H1 (cell line): Measurements from ENCODE around the gene BTBD9.

Source experiments
- ASH2L ChIP-seq: fragments of 200-600, 300-600 bp; sonication (generic); IDR thresholded peaks from one replicate; pipeline ENCODE4 v1.7.1; 2017; ENCODE audit warnings: low read length
- BCL11A ChIP-seq, 2 experiments: IDR thresholded peaks; one replicate each; pipeline ENCODE4 v1.6.1; 2011; ENCODE audit warnings: low read depth in 2 of 2, low read length in 2 of 2, mild to moderate bottlenecking in 2 of 2
- EZH2 ChIP-seq: fragments of 200-600 bp; sonication (generic); IDR thresholded peaks from 2 replicates; pipeline ENCODE4 v1.7.1; 2012; ENCODE audit warnings: low read depth, mild to moderate bottlenecking, moderate library complexity, low read length, inconsistent platforms; ENCODE audit not compliant: severe bottlenecking
- JUN ChIP-seq: IDR thresholded peaks from 2 replicates; pipeline ENCODE4 v1.6.1; 2011; ENCODE audit warnings: low read depth, mild to moderate bottlenecking, improper control_type of control experiment, low read length
- POLR2A ChIP-seq, 2 experiments: IDR thresholded peaks; 1 replicate in 1 of 2; 2 replicates in 1 of 2; pipeline ENCODE4 v1.6.1; 2011; ENCODE audit warnings: low read depth in 2 of 2, low read length in 2 of 2, mild to moderate bottlenecking in 2 of 2; ENCODE audit errors: control extremely low read depth in 1 of 2
- TAF1 ChIP-seq: IDR thresholded peaks from 2 replicates; pipeline ENCODE4 v1.6.1; 2011; ENCODE audit warnings: mild to moderate bottlenecking, low read depth, low read length

- no peak for TF ChIP-seq POLR2A (IDR thresholded peaks at IDR 0.05; ENCODE audit: control extremely low read depth in 1 of 2, low read depth in 2 of 2, low read length in 2 of 2)
- no peak for TF ChIP-seq EZH2
- TF ChIP-seq JUN, result no peak
- no peak for TF ChIP-seq ASH2L
- TF ChIP-seq TAF1, result no peak
- no peak for TF ChIP-seq BCL11A (IDR thresholded peaks at IDR 0.05; ENCODE audit: low read depth in 2 of 2, low read length in 2 of 2)
These were observed 162.8 kb downstream of the BTBD9 start for GRCh38 chr6:38476888-38477287.
